Osteoblast (primary cell): ENCODE results near the gene NEK3. TPM values are rescaled to one million over a fixed set of nuclear protein-coding genes. Genes with fewer than 3 reads are reported as not detected.

Source experiments
- DNase-seq: peaks from one replicate; pipeline ENCODE4 v3.0.0; 2011; ENCODE audit warnings: low spot score, mixed read lengths; ENCODE audit not compliant: insufficient read length; ENCODE audit errors: missing footprints
- H2AFZ ChIP-seq: 2 replicates; pipeline ENCODE4 v1.6.0; 2011; ENCODE audit warnings: mild to moderate bottlenecking, low read length
- H3K27ac ChIP-seq: 2 replicates; pipeline ENCODE4 v1.5.1; 2011; ENCODE audit warnings: mild to moderate bottlenecking, low read depth, low read length, moderate library complexity
- H3K27me3 ChIP-seq: 2 replicates; pipeline ENCODE4 v1.6.0; 2012; ENCODE audit warnings: mild to moderate bottlenecking, control low read depth, inconsistent platforms, low read length, moderate library complexity; ENCODE audit not compliant: insufficient read depth
- H3K36me3 ChIP-seq: 2 replicates; pipeline ENCODE4 v1.5.1; 2011; ENCODE audit warnings: mild to moderate bottlenecking, low read length, control low read depth, moderate library complexity; ENCODE audit not compliant: insufficient read depth
- H3K4me1 ChIP-seq: 2 replicates; pipeline ENCODE4 v1.5.1; 2011; ENCODE audit warnings: mild to moderate bottlenecking, low read length, control low read depth, moderate library complexity; ENCODE audit not compliant: insufficient read depth
- H3K4me2 ChIP-seq: 2 replicates; pipeline ENCODE4 v1.6.0; 2011; ENCODE audit warnings: mild to moderate bottlenecking, low read length; ENCODE audit not compliant: insufficient read depth
- H3K4me3 ChIP-seq: fragments of 200-600 bp; sonication (generic); 3 replicates; pipeline ENCODE4 v1.5.1; 2012; ENCODE audit warnings: mild to moderate bottlenecking, low read length, inconsistent platforms; ENCODE audit not compliant: insufficient read depth
- H3K79me2 ChIP-seq: 2 replicates; pipeline ENCODE4 v1.6.0; 2012; ENCODE audit warnings: mild to moderate bottlenecking, low read length, control low read depth, inconsistent platforms; ENCODE audit not compliant: insufficient read depth
- H3K9me3 ChIP-seq: 2 replicates; pipeline ENCODE4 v1.5.1; 2011; ENCODE audit warnings: low read depth, low read length, control low read depth
- H4K20me1 ChIP-seq: 2 replicates; pipeline ENCODE4 v1.6.0; 2012; ENCODE audit warnings: mild to moderate bottlenecking, low read length, control low read depth; ENCODE audit not compliant: insufficient read depth
- total RNA-seq: library from RNA; depleted of rRNA; stranded (reverse); fragments of >200 nt; gene quantifications from 2 replicates; pipeline ENCODE4 v1.2.3, GENCODE V29; 2012
- TF ChIP-seq, protein P1 (sequence below): IDR thresholded peaks from 2 replicates; pipeline ENCODE4 v1.5.1; 2011; ENCODE audit warnings: mild to moderate bottlenecking, low read depth, low read length, moderate library complexity; ENCODE audit errors: extremely low read depth

Gene NEK3
- total RNA-seq, 1 donor, result 8.0 TPM

DNA sequence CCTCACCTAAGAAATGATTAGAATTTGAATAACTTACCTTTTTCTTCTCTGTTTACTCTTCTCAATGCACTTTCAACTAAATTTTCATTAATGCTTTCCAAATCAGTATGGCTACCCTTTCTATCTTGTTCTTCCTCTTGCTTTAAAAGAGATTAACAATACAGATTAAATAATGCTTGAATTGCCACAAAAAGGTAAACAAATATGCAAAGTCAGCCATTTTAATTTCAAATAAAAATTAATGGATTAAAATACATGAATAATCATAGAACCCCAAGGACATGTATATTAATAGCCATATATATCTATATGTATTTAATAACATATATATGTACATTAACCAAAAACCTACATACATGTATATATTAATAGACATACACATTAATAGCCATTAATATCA lies 22.6 kb downstream of the NEK3 start:
- H3K27me3 ChIP-seq, result no peaks in the 10 kb centered on the region
- H3K4me1 ChIP-seq, result no peaks in the 10 kb centered on the region
- no peak overlapping the region for H3K27ac ChIP-seq
- H3K4me2 ChIP-seq, result no peak overlapping the region
- no peaks in the 10 kb centered on the region for H3K79me2 ChIP-seq
- TF ChIP-seq, protein P1, sequence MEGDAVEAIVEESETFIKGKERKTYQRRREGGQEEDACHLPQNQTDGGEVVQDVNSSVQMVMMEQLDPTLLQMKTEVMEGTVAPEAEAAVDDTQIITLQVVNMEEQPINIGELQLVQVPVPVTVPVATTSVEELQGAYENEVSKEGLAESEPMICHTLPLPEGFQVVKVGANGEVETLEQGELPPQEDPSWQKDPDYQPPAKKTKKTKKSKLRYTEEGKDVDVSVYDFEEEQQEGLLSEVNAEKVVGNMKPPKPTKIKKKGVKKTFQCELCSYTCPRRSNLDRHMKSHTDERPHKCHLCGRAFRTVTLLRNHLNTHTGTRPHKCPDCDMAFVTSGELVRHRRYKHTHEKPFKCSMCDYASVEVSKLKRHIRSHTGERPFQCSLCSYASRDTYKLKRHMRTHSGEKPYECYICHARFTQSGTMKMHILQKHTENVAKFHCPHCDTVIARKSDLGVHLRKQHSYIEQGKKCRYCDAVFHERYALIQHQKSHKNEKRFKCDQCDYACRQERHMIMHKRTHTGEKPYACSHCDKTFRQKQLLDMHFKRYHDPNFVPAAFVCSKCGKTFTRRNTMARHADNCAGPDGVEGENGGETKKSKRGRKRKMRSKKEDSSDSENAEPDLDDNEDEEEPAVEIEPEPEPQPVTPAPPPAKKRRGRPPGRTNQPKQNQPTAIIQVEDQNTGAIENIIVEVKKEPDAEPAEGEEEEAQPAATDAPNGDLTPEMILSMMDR, result no peak
- H4K20me1 ChIP-seq, result no peaks in the 10 kb centered on the region
- H2AFZ ChIP-seq, result no peak overlapping the region
- H3K4me3 ChIP-seq, result no peak overlapping the region
- DNase-seq, result no peak
- no peaks in the 10 kb centered on the region for H3K9me3 ChIP-seq
- peaks cover 19% of the 10 kb centered on the region for H3K36me3 ChIP-seq

DNA sequence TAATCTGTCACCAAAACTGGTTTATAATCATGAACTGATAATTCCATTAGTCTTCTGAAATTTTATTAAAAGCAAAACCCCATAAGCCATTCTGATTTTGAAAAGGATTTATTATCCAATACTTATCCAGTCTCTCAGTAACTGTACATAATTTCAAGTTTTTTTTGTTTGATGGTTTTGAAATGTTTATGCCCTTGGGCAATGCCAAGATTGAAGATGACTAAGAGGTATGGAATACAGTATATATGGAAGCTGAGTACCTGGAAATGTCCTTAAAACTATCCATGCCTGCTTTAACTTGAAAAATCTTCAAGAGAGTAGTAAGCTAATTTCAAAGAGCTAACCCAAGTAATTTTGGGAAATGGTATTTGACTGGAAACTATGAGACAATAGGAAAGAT lies 28.8 kb downstream of the NEK3 start:
- DNase-seq, result no peak
- no peaks in the 10 kb centered on the region for H4K20me1 ChIP-seq
- H3K27me3 ChIP-seq, result no peaks in the 10 kb centered on the region
- H2AFZ ChIP-seq, result no peak overlapping the region
- peaks cover 24% of the 10 kb centered on the region for H3K36me3 ChIP-seq
- no peak overlapping the region for H3K4me2 ChIP-seq
- TF ChIP-seq, protein P1, result no peak
- H3K4me3 ChIP-seq, result no peak overlapping the region
- H3K9me3 ChIP-seq, result no peaks in the 10 kb centered on the region
- H3K79me2 ChIP-seq, result no peaks in the 10 kb centered on the region
- H3K4me1 ChIP-seq, result peaks cover 16% of the 10 kb centered on the region
- H3K27ac ChIP-seq, result no peak overlapping the region

DNA sequence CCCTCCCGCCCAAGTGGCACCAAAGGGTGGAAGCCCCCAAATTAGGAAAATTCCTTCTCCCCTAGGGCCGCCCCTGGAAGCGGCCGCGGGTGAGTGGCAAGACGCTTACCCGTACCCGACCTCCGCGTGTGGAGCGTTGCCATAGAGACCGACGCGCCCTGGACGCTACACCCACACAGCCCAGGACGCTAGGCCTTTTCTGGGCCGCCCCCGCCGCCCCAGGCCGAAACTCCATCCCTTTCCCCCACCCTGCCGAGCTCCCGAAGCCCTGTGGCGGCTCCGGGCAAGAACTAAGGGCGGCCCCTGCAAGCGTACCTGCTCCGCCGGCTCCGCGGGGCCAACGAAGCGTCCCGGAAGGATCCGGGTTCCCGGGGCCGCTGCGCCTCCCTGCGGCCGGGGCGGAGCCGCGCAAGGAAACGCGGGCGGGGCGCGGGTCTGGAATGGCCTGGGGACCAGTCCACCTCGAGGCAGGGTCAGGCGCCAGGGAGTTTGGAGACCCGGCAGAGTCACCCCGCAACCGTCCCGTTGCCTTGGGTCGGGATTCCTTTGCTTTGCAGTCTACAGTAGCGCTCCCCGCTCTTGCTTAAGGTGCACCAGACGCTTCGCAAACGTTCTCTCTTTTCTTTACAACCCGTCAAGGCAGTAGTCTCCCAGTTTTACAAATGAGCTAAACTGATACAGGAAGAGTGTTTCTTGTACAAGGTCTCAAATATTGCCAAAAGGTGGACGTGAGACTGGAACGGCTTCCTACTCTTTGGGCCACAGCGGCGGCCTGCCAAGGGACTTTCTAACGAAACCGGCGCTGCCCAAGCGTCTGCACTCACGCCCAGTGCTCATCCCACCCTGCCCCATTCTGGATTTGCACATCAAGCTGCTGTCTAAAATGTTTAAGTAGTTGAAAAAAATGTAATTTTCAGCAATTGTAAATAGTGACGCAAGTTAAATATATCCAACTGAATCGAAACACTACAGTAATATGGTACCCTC lies 30.4 kb downstream of the NEK3 start, which contains the start of gene NEK5:
Gene NEK5, minus strand, starts transcription at position 360 of the 987 bp plus-strand sequence. CDS start 1,591 bp downstream, outside the sequence.
- peak within 1 kb of the TSS; percentile 82 for H3K4me3 ChIP-seq
- no peaks in the 10 kb centered on the region for H3K9me3 ChIP-seq
- peak within 1 kb of the TSS; percentile 99 for H3K4me2 ChIP-seq
- peak within 1 kb of the TSS; percentile 99 for H2AFZ ChIP-seq
- peaks cover 16% of the 10 kb centered on the region for H3K4me1 ChIP-seq
- no peaks in the 10 kb centered on the region for H3K79me2 ChIP-seq
- DNase-seq, result peak; percentile 93
- H3K36me3 ChIP-seq, result peaks cover 18% of the 10 kb centered on the region
- TF ChIP-seq, protein P1, result peak; percentile 55
- H3K27me3 ChIP-seq, result no peaks in the 10 kb centered on the region
- no peak within 1 kb of the TSS for H3K27ac ChIP-seq
- H4K20me1 ChIP-seq, result no peaks in the 10 kb centered on the region
